Measurements from ENCODE around the gene FAM185A.
"Not testable (repeated sequence)": the region's sequence is repeated elsewhere in the genome, so short reads cannot be mapped to it uniquely, and the experiment has no call there.

FAM185A gene

GRCh38 chr7:102833343-102833742 lies 84.5 kb downstream of the FAM185A start:
- no peak for DNase-seq

- no peak for DNase-seq
Observed at GRCh38 chr7:102834466-102834865, 85.7 kb downstream of the FAM185A start.

DNA sequence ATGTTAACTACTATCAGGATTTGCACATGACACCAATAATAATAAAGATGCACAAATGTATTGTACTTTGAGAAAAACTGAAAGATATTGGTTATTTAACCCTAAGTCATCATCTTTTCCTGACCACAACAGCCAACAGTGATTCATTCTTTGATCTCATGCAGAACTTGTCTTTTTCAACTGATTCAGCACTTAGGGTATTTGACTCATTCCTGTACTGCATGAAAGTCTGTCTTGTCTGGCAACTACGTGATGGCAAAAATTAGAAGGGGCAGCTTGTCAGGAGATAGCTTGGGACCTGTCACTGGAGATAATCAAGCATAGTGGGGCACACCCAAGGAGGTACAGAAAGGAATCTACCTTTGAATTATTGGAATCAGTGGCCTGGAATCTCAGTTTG lies 86.2 kb downstream of the FAM185A start:
- no peak for DNase-seq

DNA sequence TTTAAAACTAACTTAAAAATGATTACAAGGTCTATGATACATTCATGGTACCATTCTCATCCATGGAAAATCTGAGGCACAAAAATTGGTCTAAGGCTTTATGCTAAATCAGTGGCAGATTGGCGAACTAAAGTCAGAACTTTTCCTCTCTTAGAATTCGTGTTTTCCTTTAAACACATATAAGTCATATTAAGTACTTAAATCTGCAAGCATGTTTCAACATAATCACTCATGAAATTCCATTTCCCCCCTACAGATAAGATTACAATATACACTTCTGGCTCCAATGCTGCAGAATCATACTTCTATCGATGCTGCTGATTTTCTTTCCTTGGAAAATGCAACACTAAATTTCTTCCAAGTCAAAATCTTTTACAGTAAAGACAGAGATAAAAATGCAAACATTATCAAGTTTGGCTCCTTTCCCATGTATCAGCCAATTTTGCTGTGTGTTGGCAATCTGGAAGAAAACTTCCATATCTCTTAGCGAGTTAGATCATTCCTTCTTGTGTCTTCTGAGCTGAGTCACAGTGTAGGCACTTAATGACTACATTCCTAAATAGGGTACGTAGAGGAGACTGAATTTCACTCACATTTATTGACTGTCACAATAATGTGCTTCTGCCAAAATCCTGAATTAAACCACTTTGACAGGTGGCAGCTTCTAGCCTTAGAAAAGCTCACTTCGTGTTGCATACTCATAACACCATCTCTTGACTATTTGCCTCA lies 87.6 kb downstream of the FAM185A start:
- no peak for DNase-seq

DNA sequence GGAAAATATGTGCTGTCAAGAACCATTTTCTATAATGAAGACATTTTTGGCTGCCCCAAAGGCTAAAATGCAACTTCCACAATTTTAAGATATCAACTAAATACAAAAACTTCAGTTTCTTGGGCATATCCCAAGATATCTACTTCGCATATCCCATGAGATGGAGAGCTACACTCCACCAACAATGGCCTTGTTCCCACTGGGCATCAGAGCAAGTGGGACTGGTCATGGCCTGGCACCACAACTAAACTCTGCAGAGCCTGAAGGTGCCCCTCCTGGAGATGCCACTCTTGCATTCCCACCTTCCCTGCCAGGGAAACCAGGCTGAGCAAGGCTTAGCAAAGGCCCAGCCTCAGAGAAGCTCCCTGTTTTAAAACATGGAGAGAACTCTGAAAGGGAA lies 88.2 kb downstream of the FAM185A start:
- DNase-seq, result no peak

- DNase-seq, result no peak
Observed at GRCh38 chr7:102837802-102838201, 89.0 kb downstream of the FAM185A start.

DNA sequence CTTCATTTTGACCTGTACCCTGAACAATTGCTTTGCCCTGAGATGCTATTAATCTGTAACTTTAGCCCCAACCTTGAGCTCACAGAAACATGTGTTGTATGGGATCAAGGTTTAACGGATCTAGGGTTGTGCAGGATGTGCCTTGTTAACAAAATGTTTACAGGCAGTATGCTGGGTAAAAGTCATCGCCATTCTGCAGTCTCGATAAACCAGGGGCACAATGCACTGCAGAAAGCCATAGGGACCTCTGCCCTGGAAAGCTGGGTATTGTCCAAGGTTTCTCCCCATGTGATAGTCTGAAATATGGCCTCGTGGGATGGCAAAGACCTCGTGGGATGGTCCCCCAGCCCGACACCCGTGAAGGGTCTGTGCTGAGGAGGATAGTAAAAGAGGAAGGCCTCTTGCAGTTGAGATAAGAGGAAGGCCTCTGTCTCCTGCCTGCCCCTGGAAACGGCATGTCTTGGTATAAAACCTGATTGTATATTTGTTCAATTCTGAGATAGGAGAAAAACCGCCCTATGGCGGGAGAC lies 89.8 kb downstream of the FAM185A start:
- not testable (repeated sequence) for DNase-seq

DNA sequence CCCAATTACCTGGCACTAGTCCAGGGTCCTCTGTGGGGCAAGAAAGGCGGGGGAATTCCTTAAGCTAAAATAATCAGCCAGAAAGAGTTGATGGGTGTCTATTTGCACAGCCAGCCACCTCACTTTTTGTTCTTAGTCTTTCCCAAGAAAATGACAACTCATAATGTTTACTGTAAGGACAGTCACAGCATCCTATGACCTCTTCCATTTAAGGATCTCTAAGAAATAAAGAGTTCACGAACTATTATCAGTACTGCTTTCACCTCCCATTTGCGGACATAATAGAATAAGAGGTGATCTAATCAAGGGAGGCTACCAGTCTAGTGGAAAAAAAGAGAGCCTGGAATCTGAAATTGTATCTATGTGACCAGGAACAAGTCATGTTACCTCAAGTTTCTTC lies 91.6 kb downstream of the FAM185A start:
- no peak for DNase-seq

- no peak for DNase-seq
Observed at GRCh38 chr7:102841290-102841689, 92.5 kb downstream of the FAM185A start.

GRCh38 chr7:102842284-102842683 lies 93.5 kb downstream of the FAM185A start:
- no peak for DNase-seq

DNA sequence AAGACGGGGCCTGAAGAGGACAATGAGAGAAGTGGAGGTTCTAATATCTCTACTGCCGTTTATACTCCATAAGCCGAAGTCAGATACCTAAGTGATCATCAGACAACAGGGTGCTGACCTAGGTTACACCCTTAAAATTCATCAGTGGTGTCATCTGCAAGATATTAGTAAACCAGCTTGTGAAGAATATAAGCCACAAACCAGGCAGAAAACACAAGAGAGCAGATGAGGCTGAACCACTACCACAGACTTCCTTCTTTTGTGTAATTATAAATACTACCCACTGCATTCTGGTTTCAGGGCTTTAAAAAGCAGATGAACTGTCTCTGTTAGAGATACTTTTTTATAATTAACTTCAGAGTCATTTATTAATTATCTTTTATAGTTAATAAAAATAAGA lies 95.1 kb downstream of the FAM185A start:
- DNase-seq, result no peak

DNA sequence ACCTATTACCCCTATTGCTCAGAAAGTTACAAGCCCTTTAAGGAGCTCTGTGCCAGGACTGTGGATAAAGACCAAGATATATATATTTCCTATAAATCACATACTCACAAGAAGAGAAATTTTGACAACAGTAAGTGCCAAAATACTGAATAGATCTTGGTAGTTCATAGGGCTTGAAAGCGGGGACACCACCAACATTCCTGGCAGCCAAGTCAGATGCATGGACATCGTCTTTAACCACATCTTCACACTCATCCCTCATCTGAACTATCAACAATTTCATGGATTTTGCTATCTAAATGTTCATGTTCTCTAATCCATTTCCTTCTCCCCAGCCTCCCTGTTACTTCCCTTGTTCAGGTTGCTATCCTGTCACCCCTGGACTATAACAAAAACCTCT lies 96.5 kb downstream of the FAM185A start:
- no peak for DNase-seq

- DNase-seq, result no peak
Observed at GRCh38 chr7:102849079-102849478, 100.3 kb downstream of the FAM185A start.

GRCh38 chr7:102849538-102849937 lies 100.7 kb downstream of the FAM185A start:
- DNase-seq, result no peak

- no peak for DNase-seq
Observed at GRCh38 chr7:102856036-102856435, 107.2 kb downstream of the FAM185A start.
